HG03575 (cell line): ENCODE data around the gene IFIT1.
"Not testable (repeated sequence)": the region's sequence is repeated elsewhere in the genome, so short reads cannot be mapped to it uniquely, and the experiment has no call there.

Experiments used
- ATAC-seq: cut with Tn5 transposase; IDR thresholded peaks from one replicate; pipeline ENCODE4 v1.9.1; 2021; ENCODE audit not compliant: unreplicated experiment, insufficient number of reproducible peaks, low FRiP score; ENCODE audit errors: extremely low read depth

Gene IFIT1

GRCh38 chr10:89392974-89393373 is 551 bp downstream of the IFIT1 start:
- no peak for ATAC-seq

GRCh38 chr10:89393898-89394297 is 1.5 kb downstream of the IFIT1 start:
- ATAC-seq = no peak

GRCh38 chr10:89395141-89395540 is 2.7 kb downstream of the IFIT1 start:
- no peak for ATAC-seq

GRCh38 chr10:89398003-89398749 is 5.8 kb downstream of the IFIT1 start:
- no peak for ATAC-seq

GRCh38 chr10:89399956-89400355 is 7.5 kb downstream of the IFIT1 start:
- ATAC-seq = no peak

- no peak for ATAC-seq
These were observed 10.6 kb downstream of the IFIT1 start for GRCh38 chr10:89403043-89403442.

GRCh38 chr10:89404104-89405047 is 12.0 kb downstream of the IFIT1 start:
- ATAC-seq = no peak

- ATAC-seq = not testable (repeated sequence)
These were observed 13.8 kb downstream of the IFIT1 start for GRCh38 chr10:89406178-89406577.

- ATAC-seq = not testable (repeated sequence)
These were observed 15.4 kb downstream of the IFIT1 start for GRCh38 chr10:89407792-89408191.

- ATAC-seq = not testable (repeated sequence)
These were observed 16.9 kb downstream of the IFIT1 start for GRCh38 chr10:89409282-89409681.

GRCh38 chr10:89410551-89410950 is 18.1 kb downstream of the IFIT1 start:
- not testable (repeated sequence) for ATAC-seq

- not testable (repeated sequence) for ATAC-seq
These were observed 18.7 kb downstream of the IFIT1 start for GRCh38 chr10:89411135-89411534.

GRCh38 chr10:89412276-89412675 is 19.9 kb downstream of the IFIT1 start:
- ATAC-seq = not testable (repeated sequence)

- no peak for ATAC-seq
These were observed 21.0 kb downstream of the IFIT1 start for GRCh38 chr10:89413398-89413912.

- ATAC-seq = no peak
These were observed 21.9 kb downstream of the IFIT1 start, which contains the start of gene IFIT5 for GRCh38 chr10:89414146-89414878. IFIT5 (plus strand) TSS chr10:89414568; CDS start chr10:89414799, 231 bp downstream.

- ATAC-seq = no peak
These were observed 22.7 kb downstream of the IFIT1 start for GRCh38 chr10:89414879-89415821.

- no peak for ATAC-seq
These were observed 24.0 kb downstream of the IFIT1 start for GRCh38 chr10:89416465-89416864.

GRCh38 chr10:89419548-89419947 is 27.1 kb downstream of the IFIT1 start:
- ATAC-seq = no peak
